Left ventricle myocardium inferior (tissue), 1 donor: Measurements from ENCODE around the gene USP31. TPM values are rescaled to one million over a fixed set of nuclear protein-coding genes. Genes with fewer than 3 reads are reported as not detected.

ENCODE experiments used
- DNase-seq: peaks from one replicate; pipeline ENCODE4 v3.0.0-alpha.2; 2020
- H3K27ac ChIP-seq: fragments of 200-600 bp; replicated peaks from 2 replicates; pipeline ENCODE4 v1.8.0; 2021
- H3K27me3 ChIP-seq: fragments of 200-600 bp; 2 replicates; pipeline ENCODE4 v1.8.0; 2021; ENCODE audit warnings: low read depth
- H3K36me3 ChIP-seq: fragments of 200-600 bp; 2 replicates; pipeline ENCODE4 v1.8.0; 2021
- H3K4me1 ChIP-seq: fragments of 200-600 bp; 2 replicates; pipeline ENCODE4 v1.8.0; 2021
- H3K4me3 ChIP-seq: fragments of 200-600 bp; 2 replicates; pipeline ENCODE4 v1.8.0; 2021; ENCODE audit warnings: mild to moderate bottlenecking, moderate library complexity
- H3K9me3 ChIP-seq: fragments of 200-600 bp; replicated peaks from 2 replicates; pipeline ENCODE4 v1.8.0; 2021
- CTCF ChIP-seq: fragments of 200-600 bp; IDR thresholded peaks from 2 replicates; pipeline ENCODE4 v1.8.0; 2021; ENCODE audit warnings: antibody characterized with exemption, mild to moderate bottlenecking, borderline replicate concordance
- intact Hi-C: fragments of 100-400 bp; cut with micrococcal nuclease; formaldehyde crosslinking; loops from one replicate; pipeline ENCODE4 v1.11.0; 2022
- total RNA-seq: library from RNA; stranded (reverse); fragmentation: NEBNext Ultra II Directional; extraction: Animal tissue kit (Norgen Biotek cat#: 25700); gene quantifications from one replicate; pipeline ENCODE4 v1.2.1, GENCODE V29; 2021
- donor health status: DM: no; HTN: yes; CAD: no; lungs with severe emphysema.

USP31 gene
- total RNA-seq, 1 donor from 2014 or later = 28.2 TPM

- Histone ChIP-seq H3K36me3 (no peaks in the 10 kb centered on the region), H3K4me3 (no peak overlapping the region), H3K27ac (no peak overlapping the region), H3K4me1 (no peaks in the 10 kb centered on the region), H3K9me3 (no peaks in the 10 kb centered on the region), H3K27me3 (peaks cover 66% of the 10 kb centered on the region)
- intact Hi-C loops = no loop called here
- TF ChIP-seq CTCF = no peak
- DNase-seq = no peak
These were observed 23.3 kb upstream of the USP31 start for GRCh38 chr16:23172583-23172982.

GRCh38 chr16:23164736-23165135 lies 15.5 kb upstream of the USP31 start:
- no peaks in the 10 kb centered on the region for H3K36me3 ChIP-seq
- H3K4me3 ChIP-seq = no peak overlapping the region
- no peak for DNase-seq
- H3K9me3 ChIP-seq = peaks cover 9% of the 10 kb centered on the region
- peaks cover 20% of the 10 kb centered on the region for H3K27me3 ChIP-seq
- intact Hi-C loops = no loop called here
- no peaks in the 10 kb centered on the region for H3K4me1 ChIP-seq
- no peak overlapping the region for H3K27ac ChIP-seq
- no peak for TF ChIP-seq CTCF

GRCh38 chr16:23163921-23164320 lies 14.7 kb upstream of the USP31 start:
- intact Hi-C loops = no loop called here
- peaks cover 9% of the 10 kb centered on the region for H3K9me3 ChIP-seq
- no peak for DNase-seq
- peaks cover 20% of the 10 kb centered on the region for H3K27me3 ChIP-seq
- TF ChIP-seq CTCF = no peak
- H3K4me3 ChIP-seq = no peak overlapping the region
- H3K36me3 ChIP-seq = no peaks in the 10 kb centered on the region
- H3K4me1 ChIP-seq = no peaks in the 10 kb centered on the region
- no peak overlapping the region for H3K27ac ChIP-seq

- H3K36me3 ChIP-seq = no peaks in the 10 kb centered on the region
- peaks cover 6% of the 10 kb centered on the region for H3K9me3 ChIP-seq
- peaks cover 2% of the 10 kb centered on the region for H3K27me3 ChIP-seq
- intact Hi-C loops = no loop called here
- TF ChIP-seq CTCF = no peak
- no peaks in the 10 kb centered on the region for H3K4me1 ChIP-seq
- no peak overlapping the region for H3K4me3 ChIP-seq
- no peak overlapping the region for H3K27ac ChIP-seq
- no peak for DNase-seq
These were observed 11.3 kb upstream of the USP31 start for GRCh38 chr16:23160574-23160973.

GRCh38 chr16:23160082-23160481 lies 10.8 kb upstream of the USP31 start:
- Histone ChIP-seq H3K4me1 (no peaks in the 10 kb centered on the region), H3K27me3 (no peaks in the 10 kb centered on the region), H3K27ac (no peak overlapping the region), H3K36me3 (no peaks in the 10 kb centered on the region), H3K9me3 (peaks cover 1% of the 10 kb centered on the region), H3K4me3 (no peak overlapping the region)
- no peak for DNase-seq
- intact Hi-C loops = no loop called here
- TF ChIP-seq CTCF = no peak

GRCh38 chr16:23158114-23158513 lies 8.9 kb upstream of the USP31 start:
- TF ChIP-seq CTCF = no peak
- Histone ChIP-seq H3K4me3 (no peak overlapping the region), H3K27me3 (no peaks in the 10 kb centered on the region), H3K4me1 (no peaks in the 10 kb centered on the region), H3K27ac (no peak overlapping the region), H3K9me3 (no peaks in the 10 kb centered on the region), H3K36me3 (no peaks in the 10 kb centered on the region)
- intact Hi-C loops = no loop called here
- DNase-seq = no peak
